ENCODE measurements around the gene CNBP.

The CNBP gene

DNA sequence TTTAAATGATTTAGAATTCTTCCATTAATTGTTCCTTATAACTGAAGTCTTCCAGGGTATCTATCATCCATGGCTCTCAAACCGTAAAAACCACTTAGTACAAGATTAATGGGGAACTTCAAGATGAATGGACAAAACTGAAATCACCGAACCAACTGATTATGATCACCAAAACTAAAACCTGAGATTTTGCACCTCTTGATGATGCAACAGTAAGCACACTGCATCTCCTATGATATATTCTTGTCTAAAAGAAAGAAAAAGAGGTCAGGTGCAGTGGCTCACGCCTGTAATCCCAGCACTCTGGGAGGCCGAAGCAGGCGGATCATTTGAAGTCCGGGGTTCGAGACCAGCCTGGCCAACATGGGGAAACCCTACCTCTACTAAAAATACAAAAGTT, 19.2 kb downstream of the CNBP start:
- H3K14ac ChIP-seq (ENCODE audit: low read length) = no peak overlapping the region
- no peak overlapping the region for H4K8ac ChIP-seq (ENCODE audit: low read depth, low read length)

DNA sequence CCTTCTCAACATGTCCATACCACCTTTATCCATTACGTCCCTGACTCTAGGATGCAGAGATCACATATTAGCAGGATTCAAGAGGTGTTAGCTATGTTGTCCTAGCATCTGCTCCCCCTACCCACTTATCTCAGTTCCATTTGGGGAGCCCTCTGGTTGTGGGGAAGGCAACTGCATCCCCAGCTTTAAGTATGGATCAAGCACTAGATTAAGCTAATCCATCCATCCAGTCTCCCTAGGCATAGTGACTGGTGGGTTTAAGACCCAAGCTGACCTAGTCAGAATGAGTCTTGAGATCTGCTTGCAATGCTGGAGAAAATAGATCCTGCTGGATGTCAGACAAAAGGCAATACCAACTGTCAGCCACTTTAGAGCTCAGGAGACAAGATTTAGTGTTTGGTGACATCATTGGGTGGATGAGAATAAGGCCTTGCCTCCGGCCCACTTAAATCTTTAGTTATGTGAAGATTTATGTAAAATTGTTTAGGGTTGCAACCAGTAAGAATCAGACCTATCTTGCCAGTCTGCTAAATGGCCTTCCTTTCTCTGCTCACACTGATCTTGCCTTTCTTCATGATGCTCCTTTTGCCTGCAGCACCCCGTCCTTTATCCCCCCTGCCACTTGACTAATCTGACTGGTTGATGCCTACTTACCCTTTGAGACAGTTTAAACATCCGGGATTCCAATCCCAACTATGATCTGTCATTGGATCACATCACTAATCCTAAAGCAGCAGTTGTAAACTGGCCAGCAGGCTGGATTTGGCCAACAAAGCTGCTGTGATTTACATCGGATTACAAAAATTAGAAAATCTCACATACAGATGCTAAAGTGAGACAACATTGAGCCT, 20.7 kb downstream of the CNBP start:
- Histone ChIP-seq H3K9ac (ENCODE audit: low read length) (no peak overlapping the region), H3K23ac (ENCODE audit: low read length) (no peak overlapping the region), H3K4ac (ENCODE audit: low read depth, low read length) (no peak overlapping the region), H3K79me2 (ENCODE audit: control insufficient read depth, insufficient read depth, low read length, poor library complexity) (peaks cover 2% of the 10 kb centered on the region), H2BK120ac (ENCODE audit: insufficient read depth, low read length, poor library complexity) (no peak overlapping the region), H2AFZ (ENCODE audit: insufficient read depth, low read length, poor library complexity) (no peak overlapping the region), H4K8ac (ENCODE audit: low read depth, low read length) (no peak overlapping the region), H2BK12ac (ENCODE audit: low read length) (no peak overlapping the region), H4K12ac (ENCODE audit: low read depth, low read length) (no peak overlapping the region), H3K4me1 (ENCODE audit: control insufficient read depth in 1 of 2, insufficient read depth in 2 of 2, low read length in 2 of 2) (peaks cover 5% of the 10 kb centered on the region in 2 experiments), H3K27ac (ENCODE audit: low read depth, low read length) (no peak overlapping the region), H2BK5ac (ENCODE audit: low read depth, low read length, poor library complexity) (no peak overlapping the region), H3K4me2 (ENCODE audit: low read length) (no peak overlapping the region), H3K9me3 (ENCODE audit: insufficient read depth, low read depth, low read length) (no peaks in the 10 kb centered on the region), H3K18ac (ENCODE audit: low read length) (no peak overlapping the region), H3K4me3 (ENCODE audit: low read depth, low read length) (no peak overlapping the region), H3K79me1 (ENCODE audit: low read length) (peaks cover 5% of the 10 kb centered on the region), H3K14ac (ENCODE audit: low read length) (no peak overlapping the region), H4K91ac (ENCODE audit: low read depth, low read length) (no peak overlapping the region), H3K36me3 (ENCODE audit: control insufficient read depth in 1 of 2, insufficient read depth in 2 of 2, low read length in 2 of 2) (peaks cover 19 to 22% of the 10 kb centered on the region in 2 experiments), H2AK5ac (ENCODE audit: low read length) (no peak overlapping the region), H3K27me3 (ENCODE audit: insufficient read depth, low read length) (no peaks in the 10 kb centered on the region)
- no peak for DNase-seq
- WGBS (ENCODE audit: extremely low coverage, insufficient coverage, insufficient read length) = no CpG with 5 or more reads among the region's 5 CpGs

More for the DNA sequence above, 19.2 kb downstream of the CNBP start:
- H3K36me3 ChIP-seq (ENCODE audit: control insufficient read depth in 1 of 2, insufficient read depth in 2 of 2, low read length in 2 of 2) = peaks cover 19 to 22% of the 10 kb centered on the region in 2 experiments
- H2AK5ac ChIP-seq (ENCODE audit: low read length) = no peak overlapping the region
- no peak overlapping the region for H4K91ac ChIP-seq (ENCODE audit: low read depth, low read length)
- H3K18ac ChIP-seq (ENCODE audit: low read length) = no peak overlapping the region
- no peak overlapping the region for H4K12ac ChIP-seq (ENCODE audit: low read depth, low read length)
- no CpG with 5 or more reads among the region's 7 CpGs for WGBS (ENCODE audit: extremely low coverage, insufficient coverage, insufficient read length)
- no peak overlapping the region for H2AFZ ChIP-seq (ENCODE audit: insufficient read depth, low read length, poor library complexity)
- H3K79me2 ChIP-seq (ENCODE audit: control insufficient read depth, insufficient read depth, low read length, poor library complexity) = peaks cover 2% of the 10 kb centered on the region
- H3K27me3 ChIP-seq (ENCODE audit: insufficient read depth, low read length) = no peaks in the 10 kb centered on the region
- no peak for DNase-seq
- H2BK12ac ChIP-seq (ENCODE audit: low read length) = no peak overlapping the region
- H2BK120ac ChIP-seq (ENCODE audit: insufficient read depth, low read length, poor library complexity) = no peak overlapping the region
- no peak overlapping the region for H3K4me2 ChIP-seq (ENCODE audit: low read length)
- H3K9me3 ChIP-seq (ENCODE audit: insufficient read depth, low read depth, low read length) = no peaks in the 10 kb centered on the region
- H3K4me1 ChIP-seq (ENCODE audit: control insufficient read depth in 1 of 2, insufficient read depth in 2 of 2, low read length in 2 of 2) = peaks cover 5% of the 10 kb centered on the region in 2 experiments
- no peak overlapping the region for H3K27ac ChIP-seq (ENCODE audit: low read depth, low read length)
- no peak overlapping the region for H3K4me3 ChIP-seq (ENCODE audit: low read depth, low read length)
- no peak overlapping the region for H3K23ac ChIP-seq (ENCODE audit: low read length)
- no peak overlapping the region for H3K9ac ChIP-seq (ENCODE audit: low read length)
- no peak overlapping the region for H3K4ac ChIP-seq (ENCODE audit: low read depth, low read length)
- peaks cover 5% of the 10 kb centered on the region for H3K79me1 ChIP-seq (ENCODE audit: low read length)
- H2BK5ac ChIP-seq (ENCODE audit: low read depth, low read length, poor library complexity) = no peak overlapping the region

DNA sequence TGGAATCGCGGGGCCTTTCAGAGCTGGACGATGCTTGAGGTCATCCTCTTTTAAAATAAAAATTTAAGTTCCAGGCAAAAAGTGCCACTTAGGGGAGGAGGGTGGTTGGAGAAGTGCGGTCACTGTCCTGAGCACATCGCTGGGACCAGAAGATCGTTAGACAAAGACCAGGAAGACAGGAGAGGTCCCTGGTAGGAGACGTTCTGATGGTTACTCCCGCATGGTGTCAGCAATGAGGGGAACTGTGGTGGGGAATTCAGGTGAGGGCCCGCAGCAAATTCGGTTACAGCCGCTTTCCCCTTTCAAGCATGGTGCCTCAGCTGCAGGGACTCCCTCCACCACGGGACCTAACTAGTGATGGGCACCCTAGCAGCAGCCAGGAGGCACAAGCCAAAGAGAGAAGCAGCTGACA, 21.8 kb downstream of the CNBP start:
- DNase-seq = peak in 1 of 2 donors; percentile 38
- Histone ChIP-seq H2AFZ (ENCODE audit: insufficient read depth, low read length, poor library complexity) (no peak overlapping the region), H2AK5ac (ENCODE audit: low read length) (peak overlapping the region; percentile 18), H3K23ac (ENCODE audit: low read length) (no peak overlapping the region), H3K27ac (ENCODE audit: low read depth, low read length) (peak overlapping the region; percentile 96), H3K9me3 (ENCODE audit: insufficient read depth, low read depth, low read length) (no peaks in the 10 kb centered on the region), H3K4me2 (ENCODE audit: low read length) (peak overlapping the region; percentile 76), H3K14ac (ENCODE audit: low read length) (peak overlapping the region; percentile 16), H3K4me3 (ENCODE audit: low read depth, low read length) (no peak overlapping the region), H4K8ac (ENCODE audit: low read depth, low read length) (peak overlapping the region; percentile 97), H3K36me3 (ENCODE audit: control insufficient read depth in 1 of 2, insufficient read depth in 2 of 2, low read length in 2 of 2) (peaks cover 19 to 21% of the 10 kb centered on the region in 2 experiments), H2BK12ac (ENCODE audit: low read length) (no peak overlapping the region), H2BK5ac (ENCODE audit: low read depth, low read length, poor library complexity) (peak overlapping the region; percentile 58), H3K9ac (ENCODE audit: low read length) (peak overlapping the region; percentile 42), H4K12ac (ENCODE audit: low read depth, low read length) (peak overlapping the region; percentile 82), H4K91ac (ENCODE audit: low read depth, low read length) (peak overlapping the region; percentile 70), H3K79me1 (ENCODE audit: low read length) (peaks cover 5% of the 10 kb centered on the region), H3K27me3 (ENCODE audit: insufficient read depth, low read length) (no peaks in the 10 kb centered on the region), H2BK120ac (ENCODE audit: insufficient read depth, low read length, poor library complexity) (no peak overlapping the region), H3K4ac (ENCODE audit: low read depth, low read length) (peak overlapping the region; percentile 3), H3K4me1 (ENCODE audit: control insufficient read depth in 1 of 2, insufficient read depth in 2 of 2, low read length in 2 of 2) (peaks cover 5% of the 10 kb centered on the region in 2 experiments), H3K18ac (ENCODE audit: low read length) (no peak overlapping the region), H3K79me2 (ENCODE audit: control insufficient read depth, insufficient read depth, low read length, poor library complexity) (peaks cover 2% of the 10 kb centered on the region)
- no CpG with 5 or more reads among the region's 12 CpGs for WGBS (ENCODE audit: extremely low coverage, insufficient coverage, insufficient read length)

DNA sequence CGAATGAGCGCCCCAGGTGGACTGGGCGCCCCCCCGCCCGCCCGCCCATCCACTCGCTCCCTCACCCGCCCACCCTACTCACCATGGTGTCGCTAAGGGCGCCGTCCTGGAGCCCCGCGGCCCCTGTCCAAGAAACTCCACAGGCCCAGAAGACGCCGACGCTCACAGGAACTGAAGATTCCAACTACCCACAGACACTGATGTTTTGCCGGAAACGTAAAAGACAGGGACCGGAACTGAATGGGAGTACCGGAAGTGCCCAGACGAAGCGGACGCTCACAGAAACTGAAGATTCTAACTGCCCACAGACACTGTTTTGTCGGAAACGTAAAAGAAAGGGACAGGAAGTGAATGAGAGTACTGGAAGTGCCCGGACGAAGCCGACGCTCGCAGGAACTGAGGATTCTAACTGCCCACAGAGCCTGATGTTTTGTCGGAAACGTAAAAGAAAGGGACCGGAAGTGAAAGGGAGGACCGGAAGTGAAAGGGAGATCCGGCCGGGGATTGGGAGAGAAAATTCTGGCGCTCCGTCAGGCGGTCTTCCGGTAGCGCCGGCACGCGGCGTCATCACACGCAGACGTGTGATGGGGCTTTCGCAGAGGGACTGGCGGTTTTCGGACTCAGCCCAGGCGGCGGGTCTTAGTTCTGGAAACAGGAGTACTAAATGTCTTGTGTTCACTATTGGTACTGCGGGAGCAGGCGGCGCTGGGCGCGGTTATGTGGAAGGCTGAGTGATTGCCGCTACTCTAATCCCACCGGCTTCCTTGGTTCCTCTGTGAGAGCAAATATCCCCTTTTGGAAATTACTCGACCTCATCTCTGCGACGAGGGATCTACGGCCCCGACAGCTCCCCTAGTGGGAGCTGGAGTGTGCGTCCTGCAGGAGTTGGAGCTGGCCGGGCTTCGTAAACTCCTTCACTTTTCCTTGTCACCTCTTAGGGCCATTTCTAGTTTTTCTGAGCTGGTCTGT, 22.5 kb downstream of the CNBP start, which contains the start of gene ISY1:
Gene ISY1, minus strand, starts transcription at position 173 of the 969 bp plus-strand sequence. Its CDS starts 88 bp downstream, at position 85.
- Histone ChIP-seq H3K4me1 (ENCODE audit: control insufficient read depth in 1 of 2, insufficient read depth in 2 of 2, low read length in 2 of 2) (peaks cover 5% of the 10 kb centered on the region in 2 experiments), H2AK5ac (ENCODE audit: low read length) (peak within 1 kb of the TSS; percentile 18), H4K8ac (ENCODE audit: low read depth, low read length) (peak within 1 kb of the TSS; percentile 97), H3K4me3 (ENCODE audit: low read depth, low read length) (peak within 1 kb of the TSS; percentile 81), H3K14ac (ENCODE audit: low read length) (peak within 1 kb of the TSS; percentile 79), H2AFZ (ENCODE audit: insufficient read depth, low read length, poor library complexity) (peak within 1 kb of the TSS; percentile 87), H3K18ac (ENCODE audit: low read length) (no peak within 1 kb of the TSS), H4K91ac (ENCODE audit: low read depth, low read length) (peak within 1 kb of the TSS; percentile 78), H3K36me3 (ENCODE audit: control insufficient read depth in 1 of 2, insufficient read depth in 2 of 2, low read length in 2 of 2) (peaks cover 16 to 17% of the 10 kb centered on the region in 2 experiments), H2BK5ac (ENCODE audit: low read depth, low read length, poor library complexity) (peak within 1 kb of the TSS; percentile 75), H3K79me1 (ENCODE audit: low read length) (peaks cover 5% of the 10 kb centered on the region), H3K9me3 (ENCODE audit: insufficient read depth, low read depth, low read length) (no peaks in the 10 kb centered on the region), H2BK120ac (ENCODE audit: insufficient read depth, low read length, poor library complexity) (peak within 1 kb of the TSS; percentile 73), H3K4ac (ENCODE audit: low read depth, low read length) (peak within 1 kb of the TSS; percentile 13), H3K23ac (ENCODE audit: low read length) (no peak within 1 kb of the TSS), H3K27me3 (ENCODE audit: insufficient read depth, low read length) (no peaks in the 10 kb centered on the region), H3K9ac (ENCODE audit: low read length) (peak within 1 kb of the TSS; percentile 94), H2BK12ac (ENCODE audit: low read length) (no peak within 1 kb of the TSS), H3K27ac (ENCODE audit: low read depth, low read length) (peak within 1 kb of the TSS; percentile 96), H4K12ac (ENCODE audit: low read depth, low read length) (peak within 1 kb of the TSS; percentile 82), H3K79me2 (ENCODE audit: control insufficient read depth, insufficient read depth, low read length, poor library complexity) (peaks cover 2% of the 10 kb centered on the region), H3K4me2 (ENCODE audit: low read length) (peak within 1 kb of the TSS; percentile 76)
- DNase-seq = peak; percentile 90 to 95
- no CpG with 5 or more reads among the region's 67 CpGs for WGBS (ENCODE audit: extremely low coverage, insufficient coverage, insufficient read length)

All from trophoblast cell (in vitro differentiated cells and primary cell).